ENCODE measurements around the gene CFAP299. TPM values are rescaled to one million over a fixed set of nuclear protein-coding genes. Genes with fewer than 3 reads are reported as not detected.
"Not testable (repeated sequence)": the region's sequence is repeated elsewhere in the genome, so short reads cannot be mapped to it uniquely, and the experiment has no call there.

The CFAP299 gene
- polyA plus RNA-seq, 2 donors = not detected

GRCh38 chr4:80788798-80789197 is 453.3 kb downstream of the CFAP299 start:
- Histone ChIP-seq H3K4me3 (ENCODE audit: low read depth in 1 of 2, low read length in 2 of 2) (no peak overlapping the region), H3K27ac (ENCODE audit: low read depth in 2 of 2, low read length in 1 of 2) (no peak overlapping the region), H3K9me3 (ENCODE audit: control insufficient read depth in 2 of 2, insufficient read depth in 1 of 2, low read depth in 1 of 2, low read length in 1 of 2) (no peaks in the 10 kb centered on the region), H3K4me1 (ENCODE audit: control insufficient read depth in 2 of 2, insufficient read depth in 2 of 2, low read length in 1 of 2) (no peaks in the 10 kb centered on the region), H3K36me3 (ENCODE audit: control insufficient read depth in 2 of 2, insufficient read depth in 2 of 2, low read length in 1 of 2) (no peaks in the 10 kb centered on the region), H3K27me3 (ENCODE audit: control insufficient read depth in 1 of 2, insufficient read depth in 2 of 2, low read length in 2 of 2) (no peaks in the 10 kb centered on the region)
- WGBS, 2 donors = 58 to 72% methylated on average over 1 of the region's 1 CpG

GRCh38 chr4:80790152-80790551 is 454.6 kb downstream of the CFAP299 start:
- WGBS, 2 donors = 85 to 89% methylated on average over 3 of the region's 3 CpGs
- Histone ChIP-seq H3K27me3 (ENCODE audit: control insufficient read depth in 1 of 2, insufficient read depth in 2 of 2, low read length in 2 of 2) (no peaks in the 10 kb centered on the region), H3K4me3 (ENCODE audit: low read depth in 1 of 2, low read length in 2 of 2) (no peak overlapping the region), H3K27ac (ENCODE audit: low read depth in 2 of 2, low read length in 1 of 2) (no peak overlapping the region), H3K36me3 (ENCODE audit: control insufficient read depth in 2 of 2, insufficient read depth in 2 of 2, low read length in 1 of 2) (no peaks in the 10 kb centered on the region), H3K4me1 (ENCODE audit: control insufficient read depth in 2 of 2, insufficient read depth in 2 of 2, low read length in 1 of 2) (no peaks in the 10 kb centered on the region), H3K9me3 (ENCODE audit: control insufficient read depth in 2 of 2, insufficient read depth in 1 of 2, low read depth in 1 of 2, low read length in 1 of 2) (peaks cover 2% of the 10 kb centered on the region in 2 donors)

- 50 to 52% methylated on average over 1 of the region's 1 CpG for WGBS, 2 donors
- not testable (repeated sequence) for H3K27ac ChIP-seq (ENCODE audit: low read depth in 2 of 2, low read length in 1 of 2); H3K4me1 ChIP-seq (ENCODE audit: control insufficient read depth in 2 of 2, insufficient read depth in 2 of 2, low read length in 1 of 2); H3K4me3 ChIP-seq (ENCODE audit: low read depth in 1 of 2, low read length in 2 of 2); H3K27me3 ChIP-seq (ENCODE audit: control insufficient read depth in 1 of 2, insufficient read depth in 2 of 2, low read length in 2 of 2); H3K9me3 ChIP-seq (ENCODE audit: control insufficient read depth in 2 of 2, insufficient read depth in 1 of 2, low read depth in 1 of 2, low read length in 1 of 2); H3K36me3 ChIP-seq (ENCODE audit: control insufficient read depth in 2 of 2, insufficient read depth in 2 of 2, low read length in 1 of 2)
Observed at GRCh38 chr4:80793660-80794059, 458.1 kb downstream of the CFAP299 start.

- Histone ChIP-seq H3K4me1 (ENCODE audit: control insufficient read depth in 2 of 2, insufficient read depth in 2 of 2, low read length in 1 of 2) (no peaks in the 10 kb centered on the region), H3K27ac (ENCODE audit: low read depth in 2 of 2, low read length in 1 of 2) (no peak overlapping the region), H3K9me3 (ENCODE audit: control insufficient read depth in 2 of 2, insufficient read depth in 1 of 2, low read depth in 1 of 2, low read length in 1 of 2) (peaks cover 2% of the 10 kb centered on the region in 2 donors), H3K36me3 (ENCODE audit: control insufficient read depth in 2 of 2, insufficient read depth in 2 of 2, low read length in 1 of 2) (no peaks in the 10 kb centered on the region), H3K27me3 (ENCODE audit: control insufficient read depth in 1 of 2, insufficient read depth in 2 of 2, low read length in 2 of 2) (no peaks in the 10 kb centered on the region), H3K4me3 (ENCODE audit: low read depth in 1 of 2, low read length in 2 of 2) (no peak overlapping the region)
- 48 to 78% methylated on average over 1 of the region's 1 CpG for WGBS, 2 donors
Observed at GRCh38 chr4:80798082-80798481, 462.6 kb downstream of the CFAP299 start.

- not testable (repeated sequence) for H3K4me3 ChIP-seq (ENCODE audit: low read depth in 1 of 2, low read length in 2 of 2); H3K36me3 ChIP-seq (ENCODE audit: control insufficient read depth in 2 of 2, insufficient read depth in 2 of 2, low read length in 1 of 2); H3K27me3 ChIP-seq (ENCODE audit: control insufficient read depth in 1 of 2, insufficient read depth in 2 of 2, low read length in 2 of 2); H3K4me1 ChIP-seq (ENCODE audit: control insufficient read depth in 2 of 2, insufficient read depth in 2 of 2, low read length in 1 of 2); H3K9me3 ChIP-seq (ENCODE audit: control insufficient read depth in 2 of 2, insufficient read depth in 1 of 2, low read depth in 1 of 2, low read length in 1 of 2); H3K27ac ChIP-seq (ENCODE audit: low read depth in 2 of 2, low read length in 1 of 2)
- 89 to 96% methylated on average over 1 of the region's 1 CpG for WGBS, 2 donors
Observed at GRCh38 chr4:80800719-80801118, 465.2 kb downstream of the CFAP299 start.

GRCh38 chr4:80803337-80803736 is 467.8 kb downstream of the CFAP299 start:
- no peaks in the 10 kb centered on the region for H3K36me3 ChIP-seq (ENCODE audit: control insufficient read depth in 2 of 2, insufficient read depth in 2 of 2, low read length in 1 of 2)
- WGBS, 2 donors = 57 to 59% methylated on average over 1 of the region's 1 CpG
- H3K27ac ChIP-seq (ENCODE audit: low read depth in 2 of 2, low read length in 1 of 2) = no peak overlapping the region
- H3K9me3 ChIP-seq (ENCODE audit: control insufficient read depth in 2 of 2, insufficient read depth in 1 of 2, low read depth in 1 of 2, low read length in 1 of 2) = no peaks in the 10 kb centered on the region
- H3K4me3 ChIP-seq (ENCODE audit: low read depth in 1 of 2, low read length in 2 of 2) = no peak overlapping the region
- H3K4me1 ChIP-seq (ENCODE audit: control insufficient read depth in 2 of 2, insufficient read depth in 2 of 2, low read length in 1 of 2) = no peaks in the 10 kb centered on the region
- H3K27me3 ChIP-seq (ENCODE audit: control insufficient read depth in 1 of 2, insufficient read depth in 2 of 2, low read length in 2 of 2) = no peaks in the 10 kb centered on the region

- Histone ChIP-seq H3K9me3 (ENCODE audit: control insufficient read depth in 2 of 2, insufficient read depth in 1 of 2, low read depth in 1 of 2, low read length in 1 of 2) (no peaks in the 10 kb centered on the region), H3K4me3 (ENCODE audit: low read depth in 1 of 2, low read length in 2 of 2) (no peak overlapping the region), H3K36me3 (ENCODE audit: control insufficient read depth in 2 of 2, insufficient read depth in 2 of 2, low read length in 1 of 2) (no peaks in the 10 kb centered on the region), H3K27ac (ENCODE audit: low read depth in 2 of 2, low read length in 1 of 2) (no peak overlapping the region), H3K4me1 (ENCODE audit: control insufficient read depth in 2 of 2, insufficient read depth in 2 of 2, low read length in 1 of 2) (no peaks in the 10 kb centered on the region), H3K27me3 (ENCODE audit: control insufficient read depth in 1 of 2, insufficient read depth in 2 of 2, low read length in 2 of 2) (no peaks in the 10 kb centered on the region)
- 72 to 83% methylated on average over 1 of the region's 1 CpG for WGBS, 2 donors
Observed at GRCh38 chr4:80806472-80806871, 470.9 kb downstream of the CFAP299 start.

GRCh38 chr4:80809039-80809729 is 473.7 kb downstream of the CFAP299 start:
- 76 to 80% methylated on average over 2 of the region's 2 CpGs for WGBS, 2 donors

GRCh38 chr4:80811406-80811805 is 475.9 kb downstream of the CFAP299 start:
- no peak overlapping the region for H3K27ac ChIP-seq (ENCODE audit: low read depth in 2 of 2, low read length in 1 of 2)
- H3K4me1 ChIP-seq (ENCODE audit: control insufficient read depth in 2 of 2, insufficient read depth in 2 of 2, low read length in 1 of 2) = no peaks in the 10 kb centered on the region
- no peaks in the 10 kb centered on the region for H3K36me3 ChIP-seq (ENCODE audit: control insufficient read depth in 2 of 2, insufficient read depth in 2 of 2, low read length in 1 of 2)
- no peaks in the 10 kb centered on the region for H3K9me3 ChIP-seq (ENCODE audit: control insufficient read depth in 2 of 2, insufficient read depth in 1 of 2, low read depth in 1 of 2, low read length in 1 of 2)
- no peak overlapping the region for H3K4me3 ChIP-seq (ENCODE audit: low read depth in 1 of 2, low read length in 2 of 2)
- 76 to 77% methylated on average over 3 of the region's 3 CpGs for WGBS, 2 donors
- H3K27me3 ChIP-seq (ENCODE audit: control insufficient read depth in 1 of 2, insufficient read depth in 2 of 2, low read length in 2 of 2) = no peaks in the 10 kb centered on the region

More at GRCh38 chr4:80809039-80809729, 473.7 kb downstream of the CFAP299 start:
- H3K27ac ChIP-seq (ENCODE audit: low read depth in 2 of 2, low read length in 1 of 2) = no peak overlapping the region
- no peaks in the 10 kb centered on the region for H3K9me3 ChIP-seq (ENCODE audit: control insufficient read depth in 2 of 2, insufficient read depth in 1 of 2, low read depth in 1 of 2, low read length in 1 of 2)
- no peaks in the 10 kb centered on the region for H3K36me3 ChIP-seq (ENCODE audit: control insufficient read depth in 2 of 2, insufficient read depth in 2 of 2, low read length in 1 of 2)
- H3K27me3 ChIP-seq (ENCODE audit: control insufficient read depth in 1 of 2, insufficient read depth in 2 of 2, low read length in 2 of 2) = no peaks in the 10 kb centered on the region
- H3K4me1 ChIP-seq (ENCODE audit: control insufficient read depth in 2 of 2, insufficient read depth in 2 of 2, low read length in 1 of 2) = no peaks in the 10 kb centered on the region
- H3K4me3 ChIP-seq (ENCODE audit: low read depth in 1 of 2, low read length in 2 of 2) = no peak overlapping the region

- Histone ChIP-seq H3K27me3 (ENCODE audit: control insufficient read depth in 1 of 2, insufficient read depth in 2 of 2, low read length in 2 of 2) (no peaks in the 10 kb centered on the region), H3K4me1 (ENCODE audit: control insufficient read depth in 2 of 2, insufficient read depth in 2 of 2, low read length in 1 of 2) (no peaks in the 10 kb centered on the region), H3K4me3 (ENCODE audit: low read depth in 1 of 2, low read length in 2 of 2) (no peak overlapping the region), H3K36me3 (ENCODE audit: control insufficient read depth in 2 of 2, insufficient read depth in 2 of 2, low read length in 1 of 2) (no peaks in the 10 kb centered on the region), H3K27ac (ENCODE audit: low read depth in 2 of 2, low read length in 1 of 2) (no peak overlapping the region), H3K9me3 (ENCODE audit: control insufficient read depth in 2 of 2, insufficient read depth in 1 of 2, low read depth in 1 of 2, low read length in 1 of 2) (no peaks in the 10 kb centered on the region)
Observed at GRCh38 chr4:80812145-80812544, 476.6 kb downstream of the CFAP299 start.
